SK-N-SH treated with all-trans-retinoic acid at 6 μM for 48 hours (cell line): ENCODE results near the gene CCDC171.

ENCODE experiments used
- ATAC-seq: fragments of 200-7000 bp; cut with Tn5 transposase; 3 replicates; pipeline ENCODE4 v1.9.1; 2020; ENCODE audit warnings: mild to moderate bottlenecking, moderate library complexity
- BACH2 ChIP-seq: fragments of 250-450 bp; sonication (Bioruptor Pico); IDR thresholded peaks from 2 replicates; pipeline ENCODE4 v1.9.0; 2021; ENCODE audit warnings: mild to moderate bottlenecking, borderline replicate concordance
- CREB5 ChIP-seq: fragments of 250-450 bp; sonication (Bioruptor Pico); IDR thresholded peaks from 2 replicates; pipeline ENCODE4 v1.5.1; 2020; ENCODE audit warnings: low read depth, mild to moderate bottlenecking, moderate library complexity
- CSDC2 ChIP-seq: fragments of 250-450 bp; sonication (Bioruptor Pico); IDR thresholded peaks from 2 replicates; pipeline ENCODE4 v1.5.0; 2020; ENCODE audit warnings: mild to moderate bottlenecking, moderate library complexity
- CSRNP3 ChIP-seq: fragments of 250-450 bp; sonication (Bioruptor Pico); IDR thresholded peaks from 2 replicates; pipeline ENCODE4 v1.5.1; 2021; ENCODE audit warnings: mild to moderate bottlenecking, moderate library complexity
- ISL1 ChIP-seq: fragments of 250-450 bp; sonication (Bioruptor Pico); IDR thresholded peaks from 2 replicates; pipeline ENCODE4 v2.1.2; 2022; ENCODE audit warnings: mild to moderate bottlenecking, moderate library complexity
- OSR1 ChIP-seq: fragments of 250-450 bp; sonication (Bioruptor Pico); IDR thresholded peaks from 2 replicates; pipeline ENCODE4 v1.8.0; 2022; ENCODE audit warnings: moderate library complexity, mild to moderate bottlenecking, inconsistent platforms
- PATZ1 ChIP-seq: fragments of 250-450 bp; sonication (Bioruptor Pico); IDR thresholded peaks from 2 replicates; pipeline ENCODE4 v1.8.0; 2020; ENCODE audit warnings: mild to moderate bottlenecking, moderate library complexity, borderline replicate concordance
- POU6F1 ChIP-seq: fragments of 250-450 bp; sonication (Bioruptor Pico); IDR thresholded peaks from 2 replicates; pipeline ENCODE4 v1.8.0; 2021; ENCODE audit warnings: low read depth, mild to moderate bottlenecking, moderate library complexity, borderline replicate concordance
- PPARA ChIP-seq: fragments of 250-450 bp; sonication (Bioruptor Pico); IDR thresholded peaks from 2 replicates; pipeline ENCODE4 v1.5.0; 2020; ENCODE audit warnings: mild to moderate bottlenecking, borderline replicate concordance
- RARB ChIP-seq: fragments of 250-450 bp; sonication (Bioruptor Pico); IDR thresholded peaks from 2 replicates; pipeline ENCODE4 v1.8.0; 2021; ENCODE audit warnings: mild to moderate bottlenecking, moderate library complexity
- SNAI2 ChIP-seq: fragments of 250-450 bp; sonication (Bioruptor Pico); IDR thresholded peaks from 2 replicates; pipeline ENCODE4 v1.5.0; 2020; ENCODE audit warnings: mild to moderate bottlenecking, moderate library complexity
- TCF4 ChIP-seq: fragments of 250-450 bp; sonication (Bioruptor Pico); IDR thresholded peaks from 2 replicates; pipeline ENCODE4 v1.8.0; 2021; ENCODE audit warnings: mild to moderate bottlenecking, moderate library complexity, borderline replicate concordance
- TOX ChIP-seq: fragments of 250-450 bp; sonication (Bioruptor Pico); IDR thresholded peaks from 2 replicates; pipeline ENCODE4 v1.8.0; 2021; ENCODE audit warnings: mild to moderate bottlenecking, moderate library complexity, borderline replicate concordance
- TSHZ2 ChIP-seq: fragments of 250-450 bp; sonication (Bioruptor Pico); IDR thresholded peaks from 2 replicates; pipeline ENCODE4 v1.5.0; 2020; ENCODE audit warnings: mild to moderate bottlenecking, moderate library complexity
- ZC3H10 ChIP-seq: fragments of 250-450 bp; sonication (Bioruptor Pico); IDR thresholded peaks from 2 replicates; pipeline ENCODE4 v1.5.1; 2021; ENCODE audit warnings: mild to moderate bottlenecking, moderate library complexity
- ZFP30 ChIP-seq: fragments of 450-650 bp; formaldehyde crosslinking; IDR thresholded peaks from 2 replicates; pipeline ENCODE4 v1.5.0; 2022; ENCODE audit warnings: mild to moderate bottlenecking, moderate library complexity
- ZNF565 ChIP-seq: fragments of 450-650 bp; formaldehyde crosslinking; conservative IDR thresholded peaks from 2 replicates; pipeline ENCODE4 v1.5.0; 2020; ENCODE audit warnings: low read depth, mild to moderate bottlenecking, moderate library complexity
- ZNF70 ChIP-seq: fragments of 450-650 bp; formaldehyde crosslinking; IDR thresholded peaks from 2 replicates; pipeline ENCODE4 v1.5.0; 2020; ENCODE audit warnings: mild to moderate bottlenecking, moderate library complexity
- ZNF8 ChIP-seq: fragments of 450-650 bp; formaldehyde crosslinking; IDR thresholded peaks from 2 replicates; pipeline ENCODE4 v1.5.0; 2020; ENCODE audit warnings: mild to moderate bottlenecking, moderate library complexity

Gene CCDC171

GRCh38 chr9:15722888-15723287, 170.0 kb downstream of the CCDC171 start (continued):
- TF ChIP-seq SNAI2 (no peak), CREB5 (CRISPR knock-in tag) (no peak), CSDC2 (CRISPR knock-in tag) (no peak), PPARA (CRISPR knock-in tag) (no peak), PATZ1 (no peak)
- TF ChIP-seq, all 23 proteins: peak for 0

GRCh38 chr9:15724016-15724415, 171.2 kb downstream of the CCDC171 start:
- ATAC-seq, result no peak
- TF ChIP-seq ZNF70 (CRISPR knock-in tag), result no peak
- no peak for TF ChIP-seq ISL1 (CRISPR knock-in tag)
- no peak for TF ChIP-seq OSR1 (CRISPR knock-in tag)
- no peak for TF ChIP-seq RARB (CRISPR knock-in tag)
- no peak for TF ChIP-seq TOX (CRISPR knock-in tag)
- TF ChIP-seq CSDC2 (CRISPR knock-in tag), result no peak
- no peak for TF ChIP-seq BACH2
- no peak for TF ChIP-seq CREB5 (CRISPR knock-in tag)
- no peak for TF ChIP-seq TSHZ2 (CRISPR knock-in tag)
- no peak for TF ChIP-seq ZNF8 (CRISPR knock-in tag)

- ATAC-seq, result no peak
- TF ChIP-seq POU6F1 (CRISPR knock-in tag) (no peak), ZC3H10 (CRISPR knock-in tag) (no peak), ZFP30 (CRISPR knock-in tag) (no peak), OSR1 (CRISPR knock-in tag) (no peak), RARB (CRISPR knock-in tag) (no peak), CSRNP3 (CRISPR knock-in tag) (no peak)
- TF ChIP-seq, all 23 proteins: peak for 0
Observed at GRCh38 chr9:15724612-15725011, 171.8 kb downstream of the CCDC171 start.

- ATAC-seq, result peak; percentile 70
- no peak for TF ChIP-seq RARB (CRISPR knock-in tag)
- TF ChIP-seq SNAI2, result no peak
- no peak for TF ChIP-seq CSDC2 (CRISPR knock-in tag)
- no peak for TF ChIP-seq TCF4
- no peak for TF ChIP-seq ISL1 (CRISPR knock-in tag)
- no peak for TF ChIP-seq POU6F1 (CRISPR knock-in tag)
- no peak for TF ChIP-seq CREB5 (CRISPR knock-in tag)
- no peak for TF ChIP-seq ZC3H10 (CRISPR knock-in tag)
- no peak for TF ChIP-seq CSRNP3 (CRISPR knock-in tag)
- no peak for TF ChIP-seq OSR1 (CRISPR knock-in tag)
- no peak for TF ChIP-seq ZNF565 (CRISPR knock-in tag)
- no peak for TF ChIP-seq ZNF70 (CRISPR knock-in tag)
Observed at GRCh38 chr9:15725953-15726352, 173.1 kb downstream of the CCDC171 start.
